Loucy (cell line): ENCODE measurements around the gene SLC27A3.

ENCODE experiments used
- H2AFZ ChIP-seq: fragments of 200-600 bp; sonication (generic); 2 replicates; pipeline ENCODE4 v1.6.0; 2016; ENCODE audit warnings: antibody characterized with exemption, mild to moderate bottlenecking, low read length, moderate library complexity
- H3F3A ChIP-seq: fragments of 200-600 bp; 2 replicates; pipeline ENCODE4 v1.6.0; 2016; ENCODE audit warnings: antibody characterized with exemption, low read depth, mild to moderate bottlenecking
- H3K27me3 ChIP-seq: fragments of 200-600 bp; sonication (generic); 2 replicates; pipeline ENCODE4 v1.6.1; 2014; ENCODE audit warnings: low read length, mild to moderate bottlenecking; ENCODE audit not compliant: insufficient read depth, poor library complexity, severe bottlenecking
- H3K36me3 ChIP-seq: fragments of 200-600 bp; sonication (generic); 2 replicates; pipeline ENCODE4 v1.6.1; 2016; ENCODE audit warnings: low read length; ENCODE audit not compliant: insufficient read depth
- H3K4me1 ChIP-seq: fragments of 200-600 bp; sonication (generic); 2 replicates; pipeline ENCODE4 v1.5.1; 2014; ENCODE audit warnings: low read length, mild to moderate bottlenecking; ENCODE audit not compliant: insufficient read depth, poor library complexity, severe bottlenecking
- H3K4me2 ChIP-seq: fragments of 200-600 bp; sonication (generic); 2 replicates; pipeline ENCODE4 v1.6.0; 2014; ENCODE audit warnings: antibody characterized with exemption, low read length, low read depth, mild to moderate bottlenecking; ENCODE audit not compliant: poor library complexity, severe bottlenecking
- H3K4me3 ChIP-seq: fragments of 200-600 bp; sonication (generic); 2 replicates; pipeline ENCODE4 v1.5.1; 2014; ENCODE audit warnings: low read length, mild to moderate bottlenecking, mixed read lengths; ENCODE audit not compliant: poor library complexity, severe bottlenecking
- H3K79me2 ChIP-seq: fragments of 200-600 bp; sonication (generic); 2 replicates; pipeline ENCODE4 v1.6.1; 2014; ENCODE audit warnings: low read length; ENCODE audit not compliant: insufficient read depth
- H3K9ac ChIP-seq: fragments of 200-600 bp; sonication (generic); 2 replicates; pipeline ENCODE4 v1.6.0; 2014; ENCODE audit warnings: mild to moderate bottlenecking, low read depth, low read length, moderate library complexity; ENCODE audit not compliant: poor library complexity, severe bottlenecking
- H3K9me2 ChIP-seq: fragments of 200-600 bp; sonication (generic); replicated peaks from 2 replicates; pipeline ENCODE4 v1.6.1; 2016; ENCODE audit warnings: low read depth, low read length, mixed read lengths
- H3K9me3 ChIP-seq: fragments of 200-600 bp; sonication (generic); 2 replicates; pipeline ENCODE4 v1.6.1; 2014; ENCODE audit warnings: mild to moderate bottlenecking, antibody characterized with exemption, low read length, low read depth; ENCODE audit not compliant: insufficient read depth
- H4K20me1 ChIP-seq: fragments of 200-600 bp; sonication (generic); 2 replicates; pipeline ENCODE4 v1.6.0; 2014; ENCODE audit warnings: antibody characterized with exemption, low read length, mild to moderate bottlenecking; ENCODE audit not compliant: insufficient read depth, poor library complexity, severe bottlenecking
- EZH2phosphoT487 ChIP-seq: fragments of 200-600 bp; IDR thresholded peaks from 2 replicates; pipeline ENCODE4 v1.6.1; 2018; ENCODE audit warnings: antibody characterized with exemption, mild to moderate bottlenecking, moderate library complexity, borderline replicate concordance
- TF ChIP-seq, protein P1 (sequence below): fragments of 200-600 bp; sonication (generic); conservative IDR thresholded peaks from 2 replicates; pipeline ENCODE4 v1.5.1; 2014; ENCODE audit warnings: mild to moderate bottlenecking, antibody characterized with exemption, low read length

The SLC27A3 gene

DNA sequence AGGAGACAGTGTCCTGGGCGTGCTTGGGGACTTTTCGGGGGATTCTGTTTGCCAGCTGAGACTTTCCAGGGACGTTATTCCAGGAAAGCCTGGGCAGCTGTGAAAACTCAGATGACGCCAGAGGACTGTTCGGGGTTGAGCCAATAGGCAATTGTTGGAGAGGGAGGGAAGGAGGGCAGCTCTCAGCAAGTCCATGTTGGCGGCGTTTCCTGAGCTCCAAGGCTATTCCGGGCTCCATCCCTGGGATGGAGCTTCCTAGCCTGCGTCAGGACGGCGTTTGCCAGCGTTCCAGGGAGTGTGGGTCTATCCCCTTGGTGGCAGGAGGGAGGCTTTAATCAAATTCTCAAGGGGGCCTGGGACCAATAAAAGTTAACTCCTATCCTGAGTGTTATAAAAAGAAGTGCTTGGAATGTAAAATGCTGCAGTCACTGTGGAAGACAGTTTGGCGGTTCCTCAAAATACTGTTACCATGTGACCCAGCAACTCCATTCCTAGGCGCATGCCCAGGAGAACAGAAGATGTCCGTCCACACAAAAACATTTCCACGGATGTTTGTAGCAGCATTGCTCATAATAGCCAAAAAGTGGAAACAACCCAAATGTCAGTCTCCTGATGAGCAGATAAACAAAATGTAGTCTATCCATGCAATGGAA is 15.2 kb downstream of the SLC27A3 start:
- Histone ChIP-seq H3K4me1 (no peaks in the 10 kb centered on the region), H3K4me2 (no peak overlapping the region)

DNA sequence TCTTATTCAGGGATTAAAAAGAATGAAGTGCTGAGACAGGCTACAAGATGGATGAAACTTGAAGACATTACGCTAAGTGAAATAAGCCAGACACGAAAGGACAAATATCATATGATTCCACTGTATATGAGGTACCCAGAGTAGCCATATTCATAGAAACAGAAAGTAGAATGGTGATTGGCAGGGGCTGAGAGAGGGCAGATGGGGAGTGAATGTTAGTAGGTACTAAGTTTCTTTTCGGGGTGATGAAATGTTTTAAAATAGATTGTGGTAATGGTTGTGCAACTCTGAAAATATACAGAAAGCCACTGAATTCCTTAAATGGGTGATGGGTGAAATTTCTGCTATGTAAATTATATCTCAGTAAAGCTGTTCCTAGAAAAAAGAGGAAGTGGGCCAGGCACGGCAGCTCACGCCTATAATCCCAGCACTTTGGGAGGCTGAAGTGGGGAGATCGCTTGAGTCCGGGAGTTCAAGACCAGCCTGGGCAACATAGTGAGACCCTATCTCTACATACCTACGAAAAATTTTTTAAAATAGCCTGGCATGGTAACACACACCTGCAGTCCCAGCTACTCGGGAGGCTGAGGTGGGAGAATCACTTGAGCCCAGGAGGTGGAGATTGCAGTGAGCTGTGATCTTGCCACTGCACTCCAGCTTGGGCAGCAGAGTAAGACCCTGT is 15.9 kb downstream of the SLC27A3 start:
- Histone ChIP-seq H2AFZ (peak overlapping the region; percentile 29; the same call in 1 of the 2 replicates), H3K4me2 (no peak overlapping the region)

More for the DNA sequence above, 15.2 kb downstream of the SLC27A3 start:
- Histone ChIP-seq H3K79me2 (no peaks in the 10 kb centered on the region), H3K4me3 (no peak overlapping the region), H3K27me3 (no peaks in the 10 kb centered on the region), H2AFZ (peak overlapping the region; percentile 29; the same call in 1 of the 2 replicates), H4K20me1 (no peaks in the 10 kb centered on the region), H3F3A (no peaks in the 10 kb centered on the region), H3K9me2 (no peaks in the 10 kb centered on the region), H3K9me3 (no peaks in the 10 kb centered on the region), H3K9ac (no peak overlapping the region), H3K36me3 (no peaks in the 10 kb centered on the region)
- TF ChIP-seq, protein P1, sequence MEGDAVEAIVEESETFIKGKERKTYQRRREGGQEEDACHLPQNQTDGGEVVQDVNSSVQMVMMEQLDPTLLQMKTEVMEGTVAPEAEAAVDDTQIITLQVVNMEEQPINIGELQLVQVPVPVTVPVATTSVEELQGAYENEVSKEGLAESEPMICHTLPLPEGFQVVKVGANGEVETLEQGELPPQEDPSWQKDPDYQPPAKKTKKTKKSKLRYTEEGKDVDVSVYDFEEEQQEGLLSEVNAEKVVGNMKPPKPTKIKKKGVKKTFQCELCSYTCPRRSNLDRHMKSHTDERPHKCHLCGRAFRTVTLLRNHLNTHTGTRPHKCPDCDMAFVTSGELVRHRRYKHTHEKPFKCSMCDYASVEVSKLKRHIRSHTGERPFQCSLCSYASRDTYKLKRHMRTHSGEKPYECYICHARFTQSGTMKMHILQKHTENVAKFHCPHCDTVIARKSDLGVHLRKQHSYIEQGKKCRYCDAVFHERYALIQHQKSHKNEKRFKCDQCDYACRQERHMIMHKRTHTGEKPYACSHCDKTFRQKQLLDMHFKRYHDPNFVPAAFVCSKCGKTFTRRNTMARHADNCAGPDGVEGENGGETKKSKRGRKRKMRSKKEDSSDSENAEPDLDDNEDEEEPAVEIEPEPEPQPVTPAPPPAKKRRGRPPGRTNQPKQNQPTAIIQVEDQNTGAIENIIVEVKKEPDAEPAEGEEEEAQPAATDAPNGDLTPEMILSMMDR, result no peak
- TF ChIP-seq EZH2phosphoT487, result no peak

DNA sequence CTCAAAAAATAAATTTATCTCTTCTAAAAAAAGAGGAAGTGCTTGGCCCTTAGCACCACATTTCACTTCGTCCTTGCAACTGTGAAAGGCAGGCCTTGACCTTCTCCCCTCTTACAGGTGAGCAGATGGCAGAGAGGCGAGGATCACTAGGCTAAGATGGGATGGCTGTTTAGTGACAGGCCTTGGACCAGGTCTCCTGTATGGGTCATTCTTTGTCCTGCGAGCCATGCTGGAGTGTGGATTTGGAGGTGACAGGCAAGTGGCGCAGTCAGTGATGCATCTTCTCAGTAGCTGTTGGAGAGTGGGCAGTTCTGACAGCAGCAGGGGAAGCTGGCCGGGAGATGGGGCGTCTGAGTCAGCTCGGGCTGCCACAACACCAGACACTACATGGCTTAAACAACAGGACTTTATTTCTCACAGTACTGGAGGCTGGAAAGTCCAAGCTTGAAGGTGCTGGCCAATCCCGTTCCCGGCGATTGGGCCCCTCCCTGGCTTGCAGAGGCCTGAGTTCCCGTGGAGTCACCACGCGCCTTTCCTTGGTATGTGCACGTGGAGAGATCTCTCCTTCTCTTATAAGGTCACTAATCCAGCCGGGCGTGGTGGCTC is 16.5 kb downstream of the SLC27A3 start:
- no peak overlapping the region for H3K9ac ChIP-seq

More for the DNA sequence above, 15.9 kb downstream of the SLC27A3 start:
- Histone ChIP-seq H3K79me2 (no peaks in the 10 kb centered on the region), H3K9me3 (no peaks in the 10 kb centered on the region), H4K20me1 (no peaks in the 10 kb centered on the region), H3K27me3 (no peaks in the 10 kb centered on the region), H3K4me3 (no peak overlapping the region), H3K9ac (no peak overlapping the region), H3K36me3 (no peaks in the 10 kb centered on the region), H3K4me1 (no peaks in the 10 kb centered on the region), H3F3A (no peaks in the 10 kb centered on the region), H3K9me2 (no peaks in the 10 kb centered on the region)
- TF ChIP-seq, protein P1, result no peak
- TF ChIP-seq EZH2phosphoT487, result no peak

More for the DNA sequence above, 16.5 kb downstream of the SLC27A3 start:
- Histone ChIP-seq H3K9me2 (no peaks in the 10 kb centered on the region), H4K20me1 (no peaks in the 10 kb centered on the region), H3K9me3 (no peaks in the 10 kb centered on the region), H3K4me2 (no peak overlapping the region), H3K4me3 (no peak overlapping the region), H3K27me3 (no peaks in the 10 kb centered on the region), H3K4me1 (no peaks in the 10 kb centered on the region), H3K79me2 (no peaks in the 10 kb centered on the region), H2AFZ (no peak overlapping the region), H3F3A (no peaks in the 10 kb centered on the region), H3K36me3 (no peaks in the 10 kb centered on the region)
- TF ChIP-seq, protein P1, result no peak
- TF ChIP-seq EZH2phosphoT487, result no peak
